DMS114 treated with DMSO at 0.1 percent for 48 hours (cell line): ENCODE data around the gene KLK15.
"Not testable (repeated sequence)": the region's sequence is repeated elsewhere in the genome, so short reads cannot be mapped to it uniquely, and the experiment has no call there.

Source experiments
- DNase-seq: peaks from one replicate; lab custom pipeline; 2025; ENCODE audit not compliant: unreplicated experiment; lab: John Stamatoyannopoulos, UW

The KLK15 gene

GRCh38 chr19:50796634-50797428 is 36.5 kb downstream of the KLK15 start:
- no peak for DNase-seq

GRCh38 chr19:50796128-50796633 is 37.2 kb downstream of the KLK15 start:
- DNase-seq, result no peak

GRCh38 chr19:50795664-50796073 is 37.7 kb downstream of the KLK15 start:
- DNase-seq, result no peak

GRCh38 chr19:50794876-50795663 is 38.3 kb downstream of the KLK15 start:
- DNase-seq, result no peak

- DNase-seq, result no peak
Observed at GRCh38 chr19:50794074-50794875, 39.1 kb downstream of the KLK15 start.

- no peak for DNase-seq
Observed at GRCh38 chr19:50793558-50794065, 39.8 kb downstream of the KLK15 start.

- DNase-seq, result no peak
Observed at GRCh38 chr19:50792272-50793250, 40.8 kb downstream of the KLK15 start.

- no peak for DNase-seq
Observed at GRCh38 chr19:50791594-50792271, 41.6 kb downstream of the KLK15 start.

- DNase-seq, result no peak
Observed at GRCh38 chr19:50790922-50791467, 42.4 kb downstream of the KLK15 start.

- DNase-seq, result no peak
Observed at GRCh38 chr19:50790396-50790795, 43.0 kb downstream of the KLK15 start, which contains the start of gene ACP4. Gene ACP4, plus strand, starts transcription at chr19:50790415. Its CDS starts 0 bp downstream, at chr19:50790415.

GRCh38 chr19:50785329-50785728 is 48.0 kb downstream of the KLK15 start:
- no peak for DNase-seq

- no peak for DNase-seq
Observed at GRCh38 chr19:50784710-50785109, 48.7 kb downstream of the KLK15 start.

GRCh38 chr19:50783848-50784152 is 49.6 kb downstream of the KLK15 start:
- not testable (repeated sequence) for DNase-seq

GRCh38 chr19:50780753-50781435 is 52.5 kb downstream of the KLK15 start:
- no peak for DNase-seq

- no peak for DNase-seq
Observed at GRCh38 chr19:50779504-50780457, 53.6 kb downstream of the KLK15 start.

GRCh38 chr19:50778906-50779430 is 54.4 kb downstream of the KLK15 start:
- DNase-seq, result no peak

GRCh38 chr19:50777830-50778303 is 55.5 kb downstream of the KLK15 start:
- DNase-seq, result no peak
